ENCODE results near the gene USP15.

- TF ChIP-seq, protein P1, sequence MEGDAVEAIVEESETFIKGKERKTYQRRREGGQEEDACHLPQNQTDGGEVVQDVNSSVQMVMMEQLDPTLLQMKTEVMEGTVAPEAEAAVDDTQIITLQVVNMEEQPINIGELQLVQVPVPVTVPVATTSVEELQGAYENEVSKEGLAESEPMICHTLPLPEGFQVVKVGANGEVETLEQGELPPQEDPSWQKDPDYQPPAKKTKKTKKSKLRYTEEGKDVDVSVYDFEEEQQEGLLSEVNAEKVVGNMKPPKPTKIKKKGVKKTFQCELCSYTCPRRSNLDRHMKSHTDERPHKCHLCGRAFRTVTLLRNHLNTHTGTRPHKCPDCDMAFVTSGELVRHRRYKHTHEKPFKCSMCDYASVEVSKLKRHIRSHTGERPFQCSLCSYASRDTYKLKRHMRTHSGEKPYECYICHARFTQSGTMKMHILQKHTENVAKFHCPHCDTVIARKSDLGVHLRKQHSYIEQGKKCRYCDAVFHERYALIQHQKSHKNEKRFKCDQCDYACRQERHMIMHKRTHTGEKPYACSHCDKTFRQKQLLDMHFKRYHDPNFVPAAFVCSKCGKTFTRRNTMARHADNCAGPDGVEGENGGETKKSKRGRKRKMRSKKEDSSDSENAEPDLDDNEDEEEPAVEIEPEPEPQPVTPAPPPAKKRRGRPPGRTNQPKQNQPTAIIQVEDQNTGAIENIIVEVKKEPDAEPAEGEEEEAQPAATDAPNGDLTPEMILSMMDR (IDR thresholded peaks at IDR 0.05) = no peak
- TF ChIP-seq POLR2A (IDR thresholded peaks at IDR 0.05) = no peak
These were observed 13.6 kb downstream of the USP15 start for GRCh38 chr12:62273724-62274380.
